Progenitor cell of endocrine pancreas (in vitro differentiated cells): Measurements from ENCODE around the gene GSTK1. TPM values are rescaled to one million over a fixed set of nuclear protein-coding genes. Genes with fewer than 3 reads are reported as not detected.

Experiments
- DNase-seq: peaks from one replicate; pipeline ENCODE4 v3.0.0; 2021; ENCODE audit warnings: low spot score; ENCODE audit not compliant: unreplicated experiment
- H3K27ac Mint-ChIP-seq: 2 replicates; pipeline ENCODE4 v1.8.0; 2021; ENCODE audit warnings: mild to moderate bottlenecking, moderate library complexity, mixed read lengths
- H3K27me3 Mint-ChIP-seq: 2 replicates; pipeline ENCODE4 v1.8.0; 2021; ENCODE audit warnings: mixed read lengths
- H3K36me3 Mint-ChIP-seq: 2 replicates; pipeline ENCODE4 v1.8.0; 2022; ENCODE audit warnings: mixed read lengths; ENCODE audit not compliant: insufficient read depth
- H3K4me1 Mint-ChIP-seq: 2 replicates; pipeline ENCODE4 v1.8.0; 2021; ENCODE audit warnings: low read depth, mixed read lengths
- H3K4me3 Mint-ChIP-seq: 2 replicates; pipeline ENCODE4 v1.8.0; 2021; ENCODE audit warnings: low read depth, mild to moderate bottlenecking, moderate library complexity, mixed read lengths
- H3K9me3 Mint-ChIP-seq: 2 replicates; pipeline ENCODE4 v1.8.0; 2021; ENCODE audit warnings: low read depth, mixed read lengths
- total RNA-seq: library from RNA; stranded (reverse); gene quantifications from 2 replicates; pipeline ENCODE4 v1.2.1, GENCODE V29; 2021
- TF ChIP-seq, protein P1 (sequence below): fragments of 200-600 bp; sonication (generic); IDR thresholded peaks from one replicate; pipeline ENCODE4 v1.5.0; 2021; ENCODE audit warnings: antibody characterized with exemption, mild to moderate bottlenecking; ENCODE audit not compliant: unreplicated experiment

The GSTK1 gene
- total RNA-seq, 1 donor from 2014 or later, result 110 TPM

DNA sequence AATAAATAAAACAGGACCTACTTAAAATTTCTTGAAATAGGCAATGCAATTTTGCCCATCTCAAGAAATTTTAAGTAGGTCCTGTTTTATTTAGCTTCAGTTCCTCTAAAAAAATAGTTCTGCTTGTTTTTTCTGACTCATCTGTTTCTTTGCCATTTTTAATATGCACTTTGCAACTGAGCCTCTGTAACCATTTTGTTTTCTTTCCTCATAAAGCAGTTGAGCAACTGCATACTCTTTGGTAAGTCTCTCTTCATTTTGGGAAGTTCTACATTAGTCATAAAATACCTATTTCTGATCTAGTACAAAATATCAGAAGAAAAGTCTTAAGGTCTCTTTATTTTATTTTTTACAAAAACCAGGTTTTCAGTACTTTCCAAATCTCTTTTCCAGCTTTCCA is 23.4 kb upstream of the GSTK1 start:
- H3K27ac Mint-ChIP-seq, result peak overlapping the region; percentile 25
- H3K36me3 Mint-ChIP-seq, result no peaks in the 10 kb centered on the region
- peaks cover 21% of the 10 kb centered on the region for H3K9me3 Mint-ChIP-seq
- TF ChIP-seq, protein P1, sequence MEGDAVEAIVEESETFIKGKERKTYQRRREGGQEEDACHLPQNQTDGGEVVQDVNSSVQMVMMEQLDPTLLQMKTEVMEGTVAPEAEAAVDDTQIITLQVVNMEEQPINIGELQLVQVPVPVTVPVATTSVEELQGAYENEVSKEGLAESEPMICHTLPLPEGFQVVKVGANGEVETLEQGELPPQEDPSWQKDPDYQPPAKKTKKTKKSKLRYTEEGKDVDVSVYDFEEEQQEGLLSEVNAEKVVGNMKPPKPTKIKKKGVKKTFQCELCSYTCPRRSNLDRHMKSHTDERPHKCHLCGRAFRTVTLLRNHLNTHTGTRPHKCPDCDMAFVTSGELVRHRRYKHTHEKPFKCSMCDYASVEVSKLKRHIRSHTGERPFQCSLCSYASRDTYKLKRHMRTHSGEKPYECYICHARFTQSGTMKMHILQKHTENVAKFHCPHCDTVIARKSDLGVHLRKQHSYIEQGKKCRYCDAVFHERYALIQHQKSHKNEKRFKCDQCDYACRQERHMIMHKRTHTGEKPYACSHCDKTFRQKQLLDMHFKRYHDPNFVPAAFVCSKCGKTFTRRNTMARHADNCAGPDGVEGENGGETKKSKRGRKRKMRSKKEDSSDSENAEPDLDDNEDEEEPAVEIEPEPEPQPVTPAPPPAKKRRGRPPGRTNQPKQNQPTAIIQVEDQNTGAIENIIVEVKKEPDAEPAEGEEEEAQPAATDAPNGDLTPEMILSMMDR, result no peak
- H3K27me3 Mint-ChIP-seq, result peaks cover 15% of the 10 kb centered on the region
- H3K4me1 Mint-ChIP-seq, result peaks cover 20% of the 10 kb centered on the region
- no peak overlapping the region for H3K4me3 Mint-ChIP-seq
- DNase-seq, result no peak

DNA sequence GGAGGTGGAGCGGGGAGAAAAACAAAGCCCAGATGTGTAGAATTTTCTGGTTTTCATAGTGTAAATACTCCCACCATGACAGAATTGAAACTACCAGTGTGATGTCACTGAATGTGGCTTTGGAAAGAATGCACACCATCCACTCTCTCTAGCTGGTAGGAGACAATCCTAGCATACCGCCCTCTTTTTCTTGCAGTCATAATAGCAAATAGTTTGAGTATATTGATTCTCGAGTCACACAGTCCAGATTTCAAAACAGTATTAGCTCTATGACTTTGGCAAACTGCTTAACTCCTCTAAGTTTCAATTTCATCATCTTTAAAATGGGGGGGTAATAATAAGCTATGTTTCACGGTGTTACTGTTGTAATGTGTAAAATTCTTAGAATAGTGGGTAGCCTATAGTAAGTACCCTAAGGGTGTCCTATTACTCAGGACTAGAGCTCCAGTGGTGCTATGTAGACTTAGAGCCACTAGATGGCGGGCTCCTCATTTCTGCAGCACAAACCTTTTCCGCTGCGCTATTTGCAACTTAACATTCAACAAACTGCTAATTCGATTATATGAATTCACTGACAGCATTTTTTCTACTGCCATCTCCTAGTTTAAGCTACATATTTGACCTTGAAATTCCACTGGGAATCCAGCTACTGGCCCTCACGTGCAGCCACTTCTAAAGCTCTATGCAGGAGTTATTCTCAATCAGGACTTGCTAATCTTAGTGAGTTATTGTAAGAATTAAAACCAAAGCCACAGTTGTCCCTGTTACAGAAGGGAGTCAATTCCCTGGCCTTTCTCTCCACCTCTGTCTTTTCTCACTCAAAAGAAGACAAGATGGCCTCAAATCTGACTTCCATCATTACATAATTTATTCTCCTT is 22.7 kb upstream of the GSTK1 start:
- Mint-ChIP-seq H3K27ac (peak overlapping the region; percentile 25), H3K36me3 (no peaks in the 10 kb centered on the region), H3K4me1 (peaks cover 20% of the 10 kb centered on the region), H3K9me3 (peaks cover 18% of the 10 kb centered on the region), H3K27me3 (peaks cover 15% of the 10 kb centered on the region), H3K4me3 (no peak overlapping the region)
- DNase-seq, result peak; percentile 37
- TF ChIP-seq, protein P1, result peak; percentile 91

DNA sequence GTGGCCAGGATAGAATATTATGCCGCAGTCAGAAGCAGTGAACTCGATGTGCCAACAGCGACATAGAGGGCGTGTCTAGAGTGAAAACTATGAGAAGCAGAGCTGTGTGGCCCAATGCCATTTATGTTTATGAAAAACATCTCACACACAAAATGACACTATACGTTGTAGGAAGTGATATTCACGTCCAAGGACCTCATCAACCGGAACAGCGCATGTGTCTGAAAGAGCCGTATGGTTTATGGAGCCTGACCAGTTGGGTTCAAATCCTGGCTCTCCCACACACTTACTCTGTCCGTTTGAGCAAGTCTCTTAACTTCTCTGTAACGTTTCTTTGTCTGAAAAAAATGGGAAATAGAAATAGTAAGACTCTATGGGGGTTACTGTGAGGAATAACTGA is 20.9 kb upstream of the GSTK1 start:
- H3K4me3 Mint-ChIP-seq, result no peak overlapping the region
- peaks cover 11% of the 10 kb centered on the region for H3K27me3 Mint-ChIP-seq
- no peaks in the 10 kb centered on the region for H3K36me3 Mint-ChIP-seq
- DNase-seq, result no peak
- H3K27ac Mint-ChIP-seq, result no peak overlapping the region
- peaks cover under 1% of the 10 kb centered on the region for H3K9me3 Mint-ChIP-seq
- TF ChIP-seq, protein P1, result no peak
- peaks cover 20% of the 10 kb centered on the region for H3K4me1 Mint-ChIP-seq

DNA sequence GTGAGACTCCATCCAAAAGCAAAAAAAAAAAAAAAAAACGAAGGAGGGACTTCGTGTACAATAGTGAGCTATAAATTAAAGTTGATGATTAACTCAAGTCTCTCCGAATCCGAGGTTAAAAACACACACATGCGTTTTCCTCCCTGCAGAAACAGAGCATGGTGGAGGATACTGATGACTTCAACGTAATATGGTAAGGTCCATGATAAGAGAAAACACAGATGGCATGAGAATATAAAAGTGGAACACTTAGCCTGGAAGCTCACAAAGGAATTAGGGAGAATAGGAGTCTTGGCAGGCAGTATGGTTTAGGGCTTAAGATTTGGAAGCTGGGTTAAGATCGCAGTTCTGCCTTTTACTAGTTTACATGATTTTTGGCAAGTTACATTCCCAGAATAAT is 20.1 kb upstream of the GSTK1 start:
- no peaks in the 10 kb centered on the region for H3K36me3 Mint-ChIP-seq
- H3K4me1 Mint-ChIP-seq, result peaks cover 20% of the 10 kb centered on the region
- no peaks in the 10 kb centered on the region for H3K9me3 Mint-ChIP-seq
- TF ChIP-seq, protein P1, result no peak
- peak overlapping the region; percentile 77 for H3K27ac Mint-ChIP-seq
- H3K4me3 Mint-ChIP-seq, result peak overlapping the region; percentile 41
- no peak for DNase-seq
- H3K27me3 Mint-ChIP-seq, result peaks cover 11% of the 10 kb centered on the region

DNA sequence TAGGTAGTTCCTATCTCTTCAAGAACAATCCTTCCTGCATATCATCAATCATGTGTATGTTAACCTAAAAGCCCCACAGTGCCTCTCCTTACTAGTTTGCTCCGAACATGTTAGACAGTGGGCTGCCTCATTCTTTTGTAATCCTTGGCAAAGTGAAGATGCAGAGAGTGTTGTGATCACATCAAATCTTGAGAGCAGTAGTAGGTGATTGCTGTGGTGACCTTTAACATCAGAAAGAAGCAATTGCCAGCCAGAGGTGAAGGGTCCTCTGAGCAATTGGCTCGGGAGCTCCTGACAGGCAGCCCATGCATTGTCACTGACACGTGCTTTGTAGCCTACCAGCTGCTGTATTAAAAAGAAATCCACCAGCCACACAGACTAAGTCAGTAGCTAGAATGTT is 19.6 kb upstream of the GSTK1 start:
- Mint-ChIP-seq H3K27me3 (peaks cover 11% of the 10 kb centered on the region), H3K4me1 (peaks cover 20% of the 10 kb centered on the region), H3K27ac (no peak overlapping the region), H3K9me3 (no peaks in the 10 kb centered on the region), H3K4me3 (no peak overlapping the region), H3K36me3 (no peaks in the 10 kb centered on the region)
- TF ChIP-seq, protein P1, result no peak
- DNase-seq, result no peak
